Activated naive CD4-positive, alpha-beta T cell (primary cell): ENCODE results near the gene CHRNG.

Source experiments
- DNase-seq, 4 experiments: peaks; one replicate each; lab custom pipeline; 2025; lab: John Stamatoyannopoulos, UW

The CHRNG gene

DNA sequence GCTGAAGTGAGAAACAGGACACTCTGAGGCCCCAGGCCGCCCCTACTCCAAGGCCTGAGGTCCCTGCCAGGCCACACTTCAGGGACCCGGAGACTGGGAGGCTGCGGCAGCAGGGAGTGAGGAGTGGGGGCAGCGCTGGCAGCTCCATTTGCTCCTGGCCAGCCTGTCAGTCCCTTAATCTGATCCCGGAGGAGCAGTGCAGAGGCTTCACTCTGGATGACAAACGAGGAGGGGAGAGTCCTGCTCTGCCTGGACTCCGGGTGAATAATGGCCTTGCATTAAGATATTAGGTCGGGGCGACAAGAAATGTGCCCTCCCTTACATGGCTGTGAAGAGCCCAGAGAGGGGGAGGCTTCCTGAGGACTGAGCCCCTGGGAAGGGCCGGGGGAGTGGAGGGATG is 33.6 kb upstream of the CHRNG start:
- DNase-seq: no peak

DNA sequence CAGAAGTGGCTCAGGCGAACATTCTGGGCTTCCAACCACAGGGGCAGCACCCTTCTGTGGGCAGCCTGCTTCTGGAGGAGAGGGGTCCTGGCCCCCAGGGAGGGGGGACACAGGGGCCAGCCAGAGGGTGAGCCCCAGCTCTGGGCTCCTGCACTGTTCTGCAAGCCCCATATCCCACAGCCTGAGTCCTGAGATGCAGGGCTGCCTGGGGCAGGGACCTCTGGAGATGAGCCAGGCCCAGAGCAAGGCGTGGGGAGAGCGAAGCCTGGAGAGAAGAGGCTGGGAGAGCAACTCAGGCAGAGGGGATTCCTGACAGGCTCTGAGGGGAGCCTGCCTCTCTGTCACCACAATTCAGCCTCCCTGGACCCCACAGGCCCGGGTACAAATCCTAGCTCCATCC is 32.8 kb upstream of the CHRNG start:
- DNase-seq: no peak

DNA sequence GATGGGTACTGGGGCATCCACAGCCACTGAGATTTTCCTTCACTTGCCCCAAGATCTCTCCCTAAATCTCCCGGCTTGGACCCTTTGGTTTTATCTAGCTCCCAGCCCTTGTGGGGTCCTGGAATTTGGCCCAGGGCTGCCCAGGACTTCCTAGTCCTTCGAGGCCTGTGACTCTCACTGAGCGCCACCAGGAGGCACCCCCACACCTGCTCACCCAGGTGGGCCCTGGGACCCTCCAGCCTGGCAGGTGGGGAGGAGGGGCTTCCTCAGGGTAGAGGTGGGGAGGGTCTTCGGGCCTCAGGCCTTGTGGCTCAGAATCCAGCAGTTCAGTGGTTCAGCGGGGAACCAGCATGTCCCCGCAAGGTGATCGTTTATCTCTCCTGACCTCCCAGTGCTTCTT is 31.2 kb upstream of the CHRNG start:
- DNase-seq: no peak

DNA sequence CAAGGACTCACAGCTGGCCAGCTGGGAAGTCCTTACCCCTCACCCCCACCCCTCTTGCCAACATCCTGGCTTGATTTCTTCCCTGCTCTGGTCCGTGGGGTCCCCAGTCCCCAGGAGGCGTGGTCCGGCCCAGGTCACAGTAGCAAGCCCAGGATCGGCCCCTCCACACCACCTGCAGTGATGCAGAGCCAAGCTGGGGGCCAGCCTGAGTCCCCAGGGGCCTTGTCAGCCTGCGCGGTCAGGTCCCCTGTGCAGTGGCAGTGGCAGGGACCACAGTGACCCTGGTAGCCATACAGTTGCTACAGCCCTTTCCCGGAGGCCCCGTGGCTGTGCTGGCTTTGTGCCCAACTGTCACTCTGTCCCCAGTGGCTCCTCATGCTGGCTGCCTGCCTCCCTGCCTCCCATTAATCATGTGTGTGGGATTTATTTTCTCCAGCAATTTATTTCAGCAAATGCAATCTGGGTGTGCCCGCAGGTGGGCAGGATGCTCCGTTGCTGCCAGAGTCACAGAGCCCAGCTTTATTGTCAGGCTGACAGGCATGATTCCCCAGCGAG is 28.1 kb upstream of the CHRNG start:
- DNase-seq: no peak

DNA sequence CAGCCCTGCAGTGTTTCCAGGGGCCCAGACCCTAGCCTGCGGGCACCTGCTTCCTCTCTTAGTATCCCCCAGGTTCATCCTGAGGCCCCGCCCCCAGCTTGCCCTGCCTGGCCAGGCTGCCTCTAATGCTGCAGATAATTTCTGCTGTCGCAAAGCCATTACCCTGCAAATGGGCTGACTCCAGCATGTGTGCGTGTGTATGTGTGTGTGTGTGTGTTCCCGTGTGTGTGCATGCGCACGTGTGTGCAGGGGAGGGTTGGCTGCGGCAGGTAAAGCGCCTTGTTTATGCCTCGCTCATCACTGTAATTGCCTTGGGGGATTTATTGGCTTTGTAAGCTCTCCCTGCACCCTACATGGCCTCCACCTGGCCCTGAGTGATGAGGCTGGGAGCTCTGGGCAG is 26.9 kb upstream of the CHRNG start:
- no peak for DNase-seq

DNA sequence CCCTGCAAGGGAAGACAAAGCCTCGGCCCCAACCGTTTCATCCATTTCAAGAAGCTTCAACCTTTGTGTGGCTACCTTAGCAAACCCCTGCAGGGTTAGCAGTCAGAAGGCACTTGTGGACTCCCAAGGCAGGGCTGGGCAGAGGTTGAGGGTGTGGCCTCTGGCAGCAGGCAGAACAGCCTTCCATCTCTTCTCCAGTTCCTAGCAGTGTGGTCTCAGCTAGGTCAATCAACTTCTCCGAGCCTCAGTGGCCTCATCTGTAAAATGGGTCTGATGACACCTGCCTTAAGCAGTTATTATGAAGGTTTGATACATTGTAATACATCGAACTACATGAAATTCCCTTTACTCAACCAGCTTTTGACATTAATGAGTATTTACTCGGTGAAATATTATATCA is 26.1 kb upstream of the CHRNG start:
- DNase-seq: no peak

- DNase-seq: no peak
These were observed 23.9 kb upstream of the CHRNG start for GRCh38 chr2:232515639-232516038.

DNA sequence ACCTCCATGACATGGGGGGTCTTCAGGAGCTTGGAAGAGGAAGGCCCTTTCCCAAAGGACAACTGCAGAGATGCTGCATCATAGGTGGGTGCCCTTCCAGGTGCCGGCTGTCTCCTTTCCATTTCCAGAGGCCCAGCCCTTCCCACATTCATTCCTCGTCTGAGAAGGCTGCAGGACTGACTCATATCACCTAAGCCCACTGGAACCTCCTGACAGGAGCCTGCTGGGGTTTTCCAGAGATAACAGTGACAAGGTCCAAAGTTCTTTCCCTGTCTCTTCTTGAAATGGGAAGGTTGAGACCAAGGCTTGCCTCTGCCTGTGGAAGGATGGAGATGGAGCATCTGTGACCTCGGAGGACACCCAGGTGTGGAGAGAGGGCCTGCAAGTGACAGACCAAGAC is 22.9 kb upstream of the CHRNG start:
- DNase-seq: no peak

DNA sequence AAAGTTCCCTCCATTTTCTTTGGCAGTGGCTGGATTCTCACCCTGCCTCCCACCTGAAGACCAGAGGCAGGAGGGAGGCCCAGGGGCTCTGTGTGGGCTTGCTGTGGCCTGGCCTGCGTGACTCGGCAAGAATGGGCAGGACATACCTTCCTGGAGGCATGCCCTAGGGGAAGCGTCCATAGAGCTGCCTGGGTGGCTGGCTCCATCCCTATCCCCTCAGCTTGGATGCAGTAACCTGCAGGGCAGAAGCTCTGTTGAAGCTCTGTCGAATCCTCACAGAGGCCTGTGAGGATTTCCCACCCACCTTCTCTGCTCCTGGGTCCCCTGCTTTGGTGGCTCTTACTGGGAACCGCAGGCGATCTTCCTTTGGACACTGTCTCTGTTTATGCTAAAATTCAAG is 20.6 kb upstream of the CHRNG start:
- DNase-seq: no peak

DNA sequence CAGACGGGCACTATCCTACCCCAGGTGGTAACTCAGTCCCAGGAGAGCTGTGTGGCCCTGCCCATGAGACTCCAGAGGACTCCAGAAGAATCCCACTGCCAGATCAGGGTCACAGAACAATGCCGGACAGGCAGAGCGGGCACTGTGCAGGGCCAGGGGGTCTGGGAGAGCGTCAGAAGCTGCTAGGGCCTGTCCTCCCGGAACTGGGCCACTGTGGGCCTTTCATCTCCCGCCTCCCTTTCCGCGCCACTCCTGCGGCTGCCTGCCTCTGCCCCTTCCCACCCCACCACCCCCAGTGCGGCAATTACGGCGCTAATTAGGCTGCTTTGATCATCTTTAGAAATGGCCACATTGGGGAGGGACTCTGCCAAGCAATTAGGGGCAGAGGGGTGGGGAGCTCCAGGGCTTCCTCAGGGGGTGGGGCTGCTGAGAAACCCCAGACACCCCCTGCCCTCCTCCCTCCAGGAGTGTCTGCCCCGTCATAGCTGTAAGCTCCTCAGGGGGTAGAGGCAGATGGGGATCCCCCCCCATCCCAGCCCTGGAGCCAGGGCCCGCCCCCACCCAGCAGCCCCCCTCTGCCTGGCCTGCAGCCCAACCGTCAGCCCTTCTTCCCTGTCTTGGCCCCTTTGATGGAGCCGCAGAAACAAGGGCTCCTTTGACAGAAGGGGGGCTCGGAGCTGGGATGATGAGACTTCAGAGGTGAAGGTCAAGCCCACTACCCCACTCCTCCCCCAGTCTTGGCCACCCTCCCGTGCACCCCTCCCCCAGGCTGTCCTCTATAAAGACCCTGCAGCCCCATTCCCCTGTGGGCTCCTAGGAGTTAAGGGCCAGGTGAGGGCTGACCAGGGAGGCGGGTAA is 19.7 kb upstream of the CHRNG start, which contains the start of gene PRSS56:
Gene PRSS56 (plus strand): TSS at position 808 of the 858 bp plus-strand sequence. CDS start 211 bp downstream, outside the sequence.
- DNase-seq: no peak

- DNase-seq: no peak
These were observed 19.0 kb upstream of the CHRNG start for GRCh38 chr2:232520489-232520888.

DNA sequence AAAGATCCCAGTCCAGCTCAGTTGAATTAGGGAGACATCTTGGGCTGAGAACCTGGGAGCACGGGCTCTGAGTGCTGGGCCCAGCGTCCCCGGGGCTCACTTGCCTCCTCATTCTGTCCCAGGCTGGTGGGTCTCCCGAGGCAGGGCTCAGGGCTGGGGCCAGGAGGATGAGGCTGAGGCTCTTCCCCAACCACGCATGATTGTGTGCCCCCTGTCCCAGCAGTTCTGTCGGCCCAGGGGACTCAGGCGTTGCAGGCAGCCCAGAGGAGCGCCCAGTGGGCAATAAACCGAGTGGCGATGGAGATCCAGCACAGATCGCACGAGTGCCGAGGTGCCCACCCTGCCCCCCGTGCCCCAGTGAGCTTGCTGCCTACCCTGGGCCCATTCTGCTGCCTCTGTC is 18.4 kb upstream of the CHRNG start:
- no peak for DNase-seq

- DNase-seq: peak; percentile 34 to 69 (median 60)
These were observed 17.4 kb upstream of the CHRNG start for GRCh38 chr2:232521959-232522622.

- DNase-seq: no peak
These were observed 16.7 kb upstream of the CHRNG start for GRCh38 chr2:232522623-232523401.

- DNase-seq: no peak
These were observed 16.1 kb upstream of the CHRNG start for GRCh38 chr2:232523402-232523681.

GRCh38 chr2:232523682-232524597 is 15.6 kb upstream of the CHRNG start:
- no peak for DNase-seq

GRCh38 chr2:232524771-232525170 is 14.7 kb upstream of the CHRNG start:
- DNase-seq: no peak

GRCh38 chr2:232525199-232525598 is 14.3 kb upstream of the CHRNG start:
- DNase-seq: no peak

DNA sequence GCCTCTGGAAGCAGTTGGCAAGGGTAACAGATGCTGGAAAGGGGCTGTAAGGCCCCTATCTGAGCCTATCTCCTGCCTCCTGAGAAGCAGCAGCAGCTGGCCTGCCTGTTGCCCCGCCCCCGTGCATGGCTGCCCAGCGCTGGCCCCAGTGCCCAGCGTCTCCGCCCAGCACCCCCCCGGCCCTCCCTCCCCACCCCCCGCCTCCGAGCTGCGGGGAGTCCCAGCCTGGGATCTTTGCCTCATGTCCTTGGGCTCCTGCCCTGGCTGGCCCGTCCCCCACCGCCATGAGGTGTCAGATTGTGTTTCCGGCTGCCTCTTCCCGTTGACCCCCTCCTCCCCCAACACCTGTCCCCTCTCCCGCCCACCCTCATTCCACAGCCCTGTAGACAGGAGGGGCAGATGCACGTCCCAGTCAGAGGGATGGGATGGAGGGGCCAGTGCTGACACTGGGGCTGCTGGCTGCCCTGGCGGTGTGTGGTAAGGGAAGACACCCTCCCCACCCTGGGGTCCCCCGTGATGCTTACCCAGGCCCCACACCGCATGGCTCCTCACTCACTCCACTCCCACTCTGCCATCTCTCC is 13.6 kb upstream of the CHRNG start, which contains the start of gene CHRND:
Gene CHRND (plus strand): TSS at position 370 of the 581 bp plus-strand sequence. CDS start 56 bp downstream, at position 426.
- DNase-seq: no peak

DNA sequence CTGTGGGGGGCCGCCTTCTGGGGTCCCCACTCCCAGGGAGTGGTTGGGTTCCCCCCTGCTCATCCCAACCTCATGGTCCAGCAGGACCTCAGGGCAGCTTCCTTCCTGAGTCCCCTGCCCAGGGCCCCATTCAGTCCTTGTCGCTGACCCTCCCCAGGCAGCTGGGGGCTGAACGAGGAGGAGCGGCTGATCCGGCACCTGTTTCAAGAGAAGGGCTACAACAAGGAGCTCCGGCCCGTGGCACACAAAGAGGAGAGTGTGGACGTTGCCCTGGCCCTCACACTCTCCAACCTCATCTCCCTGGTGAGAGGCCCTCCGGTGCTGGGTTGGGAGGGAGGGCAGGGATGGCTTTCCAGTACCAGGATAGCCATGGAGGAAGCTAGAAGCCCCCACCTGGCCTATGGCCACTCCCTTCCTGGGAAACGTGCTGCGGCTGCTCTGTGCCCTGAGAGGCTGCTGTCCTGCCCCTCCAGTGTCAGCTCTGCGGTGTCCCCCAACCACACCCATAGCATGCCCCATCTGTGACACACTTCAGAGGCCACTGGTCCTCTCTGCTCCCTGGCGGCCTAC is 13.0 kb upstream of the CHRNG start:
- DNase-seq: no peak
